Vagina (tissue), 2 donors: ENCODE results near the gene WWC2. TPM values are rescaled to one million over a fixed set of nuclear protein-coding genes. Genes with fewer than 3 reads are reported as not detected.

Source experiments
- DNase-seq, 2 donors: peaks; one replicate each; pipeline ENCODE4 v3.0.0-alpha.2; 2017; ENCODE audit errors: extremely low spot score in 2 of 2
- H3K27ac ChIP-seq: fragments of 200-600 bp; sonication (generic); one replicate; pipeline ENCODE4 v1.5.1; 2019
- H3K27me3 ChIP-seq: fragments of 200-600 bp; sonication (generic); one replicate; pipeline ENCODE4 v1.5.1; 2019
- H3K36me3 ChIP-seq, 2 donors: fragments of 200-600 bp; sonication (generic); one replicate each; pipeline ENCODE4 v1.5.1; 2017 to 2019
- H3K4me1 ChIP-seq: fragments of 200-600 bp; sonication (generic); one replicate; pipeline ENCODE4 v1.5.1; 2019
- H3K4me3 ChIP-seq, 2 donors: fragments of 200-600 bp; sonication (generic); 1 replicate in 1 of 2; 2 replicates in 1 of 2; pipeline ENCODE4 v1.5.1; 2016 to 2019
- H3K9me3 ChIP-seq: fragments of 200-600 bp; sonication (generic); one replicate; pipeline ENCODE4 v1.5.1; 2019
- POLR2A ChIP-seq, 2 donors: fragments of 450-650 bp; IDR thresholded peaks; one replicate each; pipeline ENCODE4 v1.6.1; 2017; ENCODE audit warnings: antibody characterized with exemption in 2 of 2, mild to moderate bottlenecking in 2 of 2, moderate library complexity in 2 of 2
- POLR2AphosphoS5 ChIP-seq, 2 donors: sonication (generic); formaldehyde crosslinking; IDR thresholded peaks; one replicate each; pipeline ENCODE4 v1.9.0; 2017; ENCODE audit warnings: antibody characterized with exemption in 2 of 2, mild to moderate bottlenecking in 2 of 2, low read depth in 1 of 2; ENCODE audit not compliant: insufficient read depth in 1 of 2
- intact Hi-C: fragments of 100-400 bp; cut with DNase I; formaldehyde crosslinking; loops from one replicate; pipeline ENCODE4 v1.15.1; 2023
- total RNA-seq: library from RNA; depleted of rRNA; stranded (reverse); fragments of >200 nt; gene quantifications from one replicate; pipeline ENCODE4 v1.2.3, GENCODE V29; 2016
- TF ChIP-seq, protein P1 (sequence below), 3 experiments: fragments of 450-650 bp in 2 of 3; fragments of 200-600 bp in 1 of 3; sonication (generic) in 1 of 3; IDR thresholded peaks; one replicate each; pipeline ENCODE4 v1.5.1; 2017 to 2019; ENCODE audit warnings: antibody characterized with exemption in 3 of 3, mild to moderate bottlenecking in 2 of 3, moderate library complexity in 2 of 3

The WWC2 gene
- total RNA-seq, 1 donor from 2014 or later, result 24.3 TPM

DNA sequence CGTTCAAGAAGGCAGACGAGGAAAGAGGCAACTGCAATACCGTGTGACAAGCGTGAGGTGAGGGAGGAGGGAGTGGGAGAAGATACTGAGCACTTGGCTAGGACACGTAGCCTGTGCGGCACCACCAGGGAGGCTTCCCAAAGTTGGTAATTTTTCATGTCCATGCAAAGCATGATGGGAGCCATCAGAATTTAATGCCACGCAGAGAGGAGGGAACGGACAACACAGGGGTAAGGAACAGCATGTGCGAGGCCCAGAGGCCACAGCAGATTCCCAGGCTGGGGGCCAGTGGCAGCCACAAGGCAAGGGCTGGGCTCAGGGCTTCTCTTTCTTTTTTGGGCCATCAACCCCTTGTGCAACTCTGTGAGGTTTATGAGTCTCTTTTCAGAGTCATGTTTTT is 234.1 kb downstream of the WWC2 start:
- Histone ChIP-seq H3K9me3 (no peaks in the 10 kb centered on the region), H3K4me3 (no peak overlapping the region), H3K27ac (no peak overlapping the region), H3K4me1 (no peaks in the 10 kb centered on the region), H3K27me3 (no peaks in the 10 kb centered on the region), H3K36me3 (no peaks in the 10 kb centered on the region)
- intact Hi-C loops, result no loop called here
- TF ChIP-seq, protein P1, sequence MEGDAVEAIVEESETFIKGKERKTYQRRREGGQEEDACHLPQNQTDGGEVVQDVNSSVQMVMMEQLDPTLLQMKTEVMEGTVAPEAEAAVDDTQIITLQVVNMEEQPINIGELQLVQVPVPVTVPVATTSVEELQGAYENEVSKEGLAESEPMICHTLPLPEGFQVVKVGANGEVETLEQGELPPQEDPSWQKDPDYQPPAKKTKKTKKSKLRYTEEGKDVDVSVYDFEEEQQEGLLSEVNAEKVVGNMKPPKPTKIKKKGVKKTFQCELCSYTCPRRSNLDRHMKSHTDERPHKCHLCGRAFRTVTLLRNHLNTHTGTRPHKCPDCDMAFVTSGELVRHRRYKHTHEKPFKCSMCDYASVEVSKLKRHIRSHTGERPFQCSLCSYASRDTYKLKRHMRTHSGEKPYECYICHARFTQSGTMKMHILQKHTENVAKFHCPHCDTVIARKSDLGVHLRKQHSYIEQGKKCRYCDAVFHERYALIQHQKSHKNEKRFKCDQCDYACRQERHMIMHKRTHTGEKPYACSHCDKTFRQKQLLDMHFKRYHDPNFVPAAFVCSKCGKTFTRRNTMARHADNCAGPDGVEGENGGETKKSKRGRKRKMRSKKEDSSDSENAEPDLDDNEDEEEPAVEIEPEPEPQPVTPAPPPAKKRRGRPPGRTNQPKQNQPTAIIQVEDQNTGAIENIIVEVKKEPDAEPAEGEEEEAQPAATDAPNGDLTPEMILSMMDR (IDR thresholded peaks at IDR 0.05), result no peak
- no peak for TF ChIP-seq POLR2AphosphoS5 (IDR thresholded peaks at IDR 0.05; ENCODE audit: insufficient read depth in 1 of 2, low read depth in 1 of 2)
- no peak for TF ChIP-seq POLR2A (IDR thresholded peaks at IDR 0.05)
- DNase-seq, result peak; percentile 46 to 62

DNA sequence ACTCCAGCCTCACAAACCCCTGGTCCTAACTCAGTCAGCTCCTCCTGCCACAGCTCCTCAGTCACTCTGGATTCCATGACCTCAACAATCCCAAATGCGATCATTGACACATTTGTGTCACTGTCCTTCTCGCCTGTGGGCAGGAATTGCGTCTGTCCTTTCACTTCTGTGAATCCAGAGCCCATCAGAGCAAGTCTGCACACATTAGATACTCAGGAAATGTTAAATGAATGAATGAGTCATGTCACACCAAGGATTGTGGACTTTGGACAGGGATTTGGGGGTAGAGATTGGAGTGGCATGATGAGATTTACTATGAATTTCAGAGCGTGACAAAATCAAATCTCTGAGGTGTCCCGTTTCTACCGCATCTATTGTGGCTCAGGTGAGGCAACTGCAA is 234.9 kb downstream of the WWC2 start:
- TF ChIP-seq, protein P1 (IDR thresholded peaks at IDR 0.05), result no peak
- TF ChIP-seq POLR2A (IDR thresholded peaks at IDR 0.05) (no peak), POLR2AphosphoS5 (IDR thresholded peaks at IDR 0.05; ENCODE audit: insufficient read depth in 1 of 2, low read depth in 1 of 2) (no peak)
- intact Hi-C loops, result no loop called here
- peak; percentile 43 to 62 for DNase-seq

DNA sequence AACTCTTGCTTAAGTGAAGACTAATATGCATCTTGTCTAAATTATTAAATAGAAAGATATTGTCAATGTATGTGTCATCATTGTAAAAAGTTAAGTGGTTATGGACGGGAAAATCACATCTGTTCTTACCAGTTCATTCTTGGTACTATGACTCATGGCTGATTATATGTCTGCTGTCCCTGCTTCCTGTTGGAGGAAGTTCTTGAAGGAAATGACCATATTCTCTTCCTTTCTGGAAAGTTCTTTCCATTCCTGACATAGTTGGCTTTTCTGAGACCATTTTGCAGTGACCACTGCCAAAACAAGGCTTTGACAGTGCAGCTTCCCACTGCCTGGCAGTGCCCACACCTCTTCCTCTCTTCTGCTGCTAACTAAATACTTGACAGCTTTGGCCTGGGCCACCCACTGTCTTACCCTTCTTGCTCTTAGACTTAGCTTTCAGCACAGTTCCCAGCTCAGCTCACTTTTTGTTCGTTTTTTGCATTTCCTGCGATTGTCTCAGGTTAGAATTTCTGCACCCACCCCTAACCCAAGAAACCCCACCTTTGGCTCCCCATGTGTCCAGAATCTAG is 236.4 kb downstream of the WWC2 start:
- Histone ChIP-seq H3K4me1 (no peaks in the 10 kb centered on the region), H3K27ac (no peak overlapping the region), H3K27me3 (no peaks in the 10 kb centered on the region), H3K4me3 (no peak overlapping the region), H3K9me3 (no peaks in the 10 kb centered on the region), H3K36me3 (no peaks in the 10 kb centered on the region)
- intact Hi-C loops, result no loop called here
- DNase-seq, result no peak
- TF ChIP-seq, protein P1 (IDR thresholded peaks at IDR 0.05), result no peak
- TF ChIP-seq POLR2AphosphoS5 (IDR thresholded peaks at IDR 0.05; ENCODE audit: insufficient read depth in 1 of 2, low read depth in 1 of 2), result peak in 1 of 2 donors; percentile 10

More for the DNA sequence above, 234.9 kb downstream of the WWC2 start:
- Histone ChIP-seq H3K9me3 (no peaks in the 10 kb centered on the region), H3K4me1 (no peaks in the 10 kb centered on the region), H3K36me3 (no peaks in the 10 kb centered on the region), H3K4me3 (no peak overlapping the region), H3K27me3 (no peaks in the 10 kb centered on the region), H3K27ac (no peak overlapping the region)

DNA sequence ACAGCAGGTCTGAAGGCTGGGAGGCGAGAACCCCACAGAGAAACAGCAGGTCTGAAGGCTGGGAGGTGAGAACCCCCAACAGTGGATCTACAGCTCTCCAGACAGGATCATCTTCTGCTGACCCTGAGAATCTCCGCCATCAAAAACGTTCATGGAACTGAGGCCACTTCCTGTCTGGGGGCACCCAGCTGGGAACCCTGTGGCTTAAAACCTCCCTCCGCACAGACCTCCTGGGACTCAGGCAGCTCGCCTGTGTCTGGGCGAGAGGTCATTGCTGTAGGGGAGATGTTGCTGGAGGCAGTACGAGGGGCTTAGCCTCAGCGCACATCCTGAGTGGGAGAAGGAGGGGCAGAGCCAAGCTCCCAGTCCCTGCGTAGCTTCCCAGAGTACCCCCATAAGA is 238.3 kb downstream of the WWC2 start:
- Histone ChIP-seq H3K27me3 (no peaks in the 10 kb centered on the region), H3K4me1 (no peaks in the 10 kb centered on the region), H3K4me3 (no peak overlapping the region), H3K36me3 (no peaks in the 10 kb centered on the region), H3K27ac (no peak overlapping the region), H3K9me3 (no peaks in the 10 kb centered on the region)
- intact Hi-C loops, result no loop called here
- no peak for DNase-seq
- TF ChIP-seq POLR2A (IDR thresholded peaks at IDR 0.05) (no peak), POLR2AphosphoS5 (IDR thresholded peaks at IDR 0.05; ENCODE audit: insufficient read depth in 1 of 2, low read depth in 1 of 2) (no peak)
- TF ChIP-seq, protein P1 (IDR thresholded peaks at IDR 0.05), result no peak

DNA sequence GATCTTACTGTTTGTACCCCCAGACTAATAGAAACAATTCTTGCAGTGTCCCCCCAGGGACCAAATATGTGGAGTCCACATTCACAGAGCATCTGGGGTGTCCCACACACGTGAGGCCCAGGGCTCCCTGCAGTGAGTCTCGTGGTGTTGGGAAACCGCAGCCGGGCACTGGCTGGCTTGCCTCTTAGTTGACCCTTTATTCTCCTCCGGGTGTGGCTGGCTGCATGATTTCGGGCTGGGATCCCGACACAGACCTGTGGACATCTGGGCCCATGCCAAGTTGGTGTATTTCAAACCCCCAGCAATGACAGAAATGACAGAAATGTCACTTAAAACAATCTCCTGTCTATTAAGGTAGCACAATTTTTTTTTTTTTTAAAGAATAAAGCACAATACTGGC is 238.8 kb downstream of the WWC2 start:
- H3K4me1 ChIP-seq, result peaks cover 4% of the 10 kb centered on the region
- no peak overlapping the region for H3K27ac ChIP-seq
- no peak for TF ChIP-seq POLR2AphosphoS5 (IDR thresholded peaks at IDR 0.05; ENCODE audit: insufficient read depth in 1 of 2, low read depth in 1 of 2)
- TF ChIP-seq, protein P1 (IDR thresholded peaks at IDR 0.05), result no peak
- TF ChIP-seq POLR2A (IDR thresholded peaks at IDR 0.05), result no peak
- no peaks in the 10 kb centered on the region for H3K36me3 ChIP-seq
- intact Hi-C loops, result no loop called here
- no peak overlapping the region for H3K4me3 ChIP-seq
- H3K9me3 ChIP-seq, result no peaks in the 10 kb centered on the region
- no peak for DNase-seq
- no peaks in the 10 kb centered on the region for H3K27me3 ChIP-seq
